K562 (cell line): ENCODE measurements around the gene AQR. TPM values are rescaled to one million over a fixed set of nuclear protein-coding genes. Genes with fewer than 3 reads are reported as not detected.

Experiments
- ATAC-seq: fragments of 200-7000 bp; cut with Tn5 transposase; 3 replicates; pipeline ENCODE4 v1.9.1; 2020; ENCODE audit warnings: moderate library complexity
- BruUV-seq: library from RNA; stranded (reverse); fragments of 400-500 nt; replicated peaks from 2 replicates; lab custom pipeline; 2021; lab: Mats Ljungman, UMichigan
- CTCF ChIA-PET: fragments of 300-600 bp; formaldehyde crosslinking; extraction: SDS; loops from one replicate; lab custom pipeline; 2021; ENCODE audit warnings: low intra/inter-chr PET ratio; lab: Yijun Ruan, JAX
- POLR2A ChIA-PET: fragments of 300-600, 350-650 bp; sonication (Branson Sonifier 250); formaldehyde crosslinking; extraction: SDS; loops from one replicate; lab custom pipeline; 2021; ENCODE audit warnings: antibody characterized with exemption, inconsistent platforms; lab: Yijun Ruan, JAX
- DNase-seq, 4 experiments: peaks; one replicate each; pipeline versions ENCODE4 v3.0.0 to v3.0.0-alpha.2; 2011 to 2018; ENCODE audit warnings: low spot score in 3 of 4, mixed read lengths in 3 of 4; ENCODE audit errors: extremely low read depth in 1 of 4
- FAIRE-seq: peaks from 2 replicates; lab custom pipeline; 2011; peaks lifted over from hg19 to GRCh38; lab: Jason Lieb, UNC
- H2AFZ ChIP-seq: 2 replicates; pipeline ENCODE4 v1.6.0; 2011; ENCODE audit warnings: low read depth, low read length, control low read depth, inconsistent platforms
- H3K27ac ChIP-seq: fragments of 200-600 bp; 3 replicates; pipeline ENCODE4 v1.8.0; 2011; ENCODE audit warnings: low read depth, mild to moderate bottlenecking, control low read depth, inconsistent platforms, low read length, moderate library complexity, mixed read lengths; ENCODE audit errors: extremely low read depth
- H3K27me3 ChIP-seq, 2 experiments: fragments of 300-600 bp in 1 of 2; 2 replicates in 1 of 2; 3 replicates in 1 of 2; pipeline versions ENCODE4 v1.6.0 to v1.8.0; 2011; ENCODE audit warnings: inconsistent platforms in 2 of 2, low read length in 2 of 2, mild to moderate bottlenecking in 1 of 2, mixed read lengths in 1 of 2, moderate library complexity in 1 of 2; ENCODE audit not compliant: control insufficient read depth in 2 of 2, insufficient read depth in 2 of 2
- H3K36me3 ChIP-seq: fragments of 300-600 bp; 3 replicates; pipeline ENCODE4 v1.8.0; 2011; ENCODE audit warnings: mild to moderate bottlenecking, low read length, inconsistent platforms; ENCODE audit not compliant: control insufficient read depth, insufficient read depth
- H3K4me1 ChIP-seq, 2 experiments: fragments of 200-600 bp in 1 of 2; replicated peaks in 1 of 2; 2 replicates in 1 of 2; 3 replicates in 1 of 2; pipeline versions ENCODE4 v1.5.1 to v1.8.0; 2011; ENCODE audit warnings: inconsistent platforms in 2 of 2, low read length in 2 of 2, mild to moderate bottlenecking in 1 of 2, mixed read lengths in 1 of 2, moderate library complexity in 1 of 2; ENCODE audit not compliant: control insufficient read depth in 2 of 2, insufficient read depth in 2 of 2
- H3K4me2 ChIP-seq: 2 replicates; pipeline ENCODE4 v1.6.1; 2011; ENCODE audit warnings: low read length, control low read depth, inconsistent platforms, mixed read lengths; ENCODE audit not compliant: insufficient read depth
- H3K4me3 ChIP-seq: fragments of 200-600 bp; sonication (generic), shearing (Covaris generic); 2 replicates; pipeline ENCODE4 v1.5.1; 2016; ENCODE audit warnings: control low read depth, inconsistent platforms
- H3K79me2 ChIP-seq: fragments of 200-600 bp; 3 replicates; pipeline ENCODE4 v1.8.0; 2011; ENCODE audit warnings: low read length, inconsistent platforms; ENCODE audit not compliant: control insufficient read depth, insufficient read depth
- H3K9ac ChIP-seq, 2 experiments: 2 replicates each; pipeline versions ENCODE4 v1.6.0 to v1.6.1; 2011; ENCODE audit warnings: low read depth in 2 of 2, low read length in 2 of 2, control low read depth in 1 of 2, inconsistent platforms in 1 of 2, mild to moderate bottlenecking in 1 of 2, mixed read lengths in 1 of 2; ENCODE audit not compliant: insufficient read depth in 1 of 2
- H3K9me1 ChIP-seq: one replicate; pipeline ENCODE4 v1.6.0; 2011; ENCODE audit warnings: inconsistent platforms, mild to moderate bottlenecking, low read length, moderate library complexity; ENCODE audit not compliant: control insufficient read depth, insufficient read depth
- H3K9me3 ChIP-seq: replicated peaks from 2 replicates; pipeline ENCODE4 v1.5.1; 2011; ENCODE audit warnings: low read depth, low read length, inconsistent platforms; ENCODE audit not compliant: control insufficient read depth, insufficient read depth
- H4K20me1 ChIP-seq: replicated peaks from 2 replicates; pipeline ENCODE4 v1.6.1; 2011; ENCODE audit warnings: low read length, inconsistent platforms, mixed read lengths; ENCODE audit not compliant: control insufficient read depth, insufficient read depth
- CCAR2 ChIP-seq: fragments of 200-400 bp; formaldehyde crosslinking; IDR thresholded peaks from 2 replicates; pipeline ENCODE4 v1.6.1; 2017; ENCODE audit warnings: mild to moderate bottlenecking, low read depth, low read length
- E4F1 ChIP-seq: fragments of 250-450 bp; sonication (Bioruptor Pico); IDR thresholded peaks from 2 replicates; pipeline ENCODE4 v1.5.0; 2021; ENCODE audit warnings: mild to moderate bottlenecking, borderline replicate concordance
- GATAD2A ChIP-seq: fragments of 450-650 bp; IDR thresholded peaks from 2 replicates; pipeline ENCODE4 v1.6.1; 2017
- MCM3 ChIP-seq: fragments of 450-650 bp; IDR thresholded peaks from 2 replicates; pipeline ENCODE4 v1.6.1; 2016
- MNT ChIP-seq, 2 experiments: fragments of 450-650 bp; conservative IDR thresholded peaks; 2 replicates each; pipeline ENCODE4 v1.6.1; 2017; ENCODE audit warnings: mild to moderate bottlenecking in 2 of 2, moderate library complexity in 2 of 2
- MXI1 ChIP-seq: IDR thresholded peaks from 2 replicates; pipeline ENCODE4 v1.6.1; 2011; ENCODE audit warnings: low read depth, mild to moderate bottlenecking, improper control_type of control experiment, low read length
- NFIC ChIP-seq: fragments of 450-650 bp; IDR thresholded peaks from 2 replicates; pipeline ENCODE4 v1.6.1; 2017; ENCODE audit warnings: mild to moderate bottlenecking, inconsistent platforms
- NKRF ChIP-seq: fragments of 450-650 bp; IDR thresholded peaks from 2 replicates; pipeline ENCODE4 v1.6.1; 2016; ENCODE audit warnings: borderline replicate concordance
- PCBP1 ChIP-seq: fragments of 200-400 bp; formaldehyde crosslinking; IDR thresholded peaks from 2 replicates; pipeline ENCODE4 v1.6.1; 2018; ENCODE audit warnings: mild to moderate bottlenecking, low read depth, low read length; ENCODE audit not compliant: poor library complexity, severe bottlenecking
- SRSF7 ChIP-seq: fragments of 200-400 bp; formaldehyde crosslinking; optimal IDR thresholded peaks from 2 replicates; pipeline ENCODE3; 2017; ENCODE audit warnings: mild to moderate bottlenecking, low read depth, low read length
- ZBTB34 ChIP-seq: fragments of 250-450 bp; sonication (Bioruptor Pico); IDR thresholded peaks from 2 replicates; pipeline ENCODE4 v1.8.0; 2021; ENCODE audit warnings: mild to moderate bottlenecking, moderate library complexity
- ZNF655 ChIP-seq: fragments of 250-450 bp; sonication (Bioruptor Pico); IDR thresholded peaks from 2 replicates; pipeline ENCODE4 v1.5.0; 2021
- ZNF830 ChIP-seq: fragments of 250-450 bp; sonication (Bioruptor Pico); IDR thresholded peaks from 2 replicates; pipeline ENCODE4 v1.5.0; 2021; ENCODE audit warnings: mild to moderate bottlenecking
- WGBS: fragments of 100-300 bp; shearing (Covaris generic); methylation state at CpG from one replicate; pipeline ENCODE4 v1.1.6; 2016; ENCODE audit warnings: low coverage, mixed read lengths; ENCODE audit not compliant: insufficient coverage; ENCODE audit errors: missing lambda C conversion rate; 5-methylcytosine and 5-hydroxymethylcytosine counted together
- in situ Hi-C: fragments of 300-500 bp; cut with MboI; formaldehyde crosslinking; loops from 4 replicates; pipeline ENCODE4 v1.15.0; 2018; ENCODE audit warnings: inconsistent platforms, mixed read lengths
- intact Hi-C: fragments of 100-400 bp; cut with micrococcal nuclease; formaldehyde crosslinking; loops from 2 replicates; pipeline ENCODE4 v1.14.2; 2022
- polyA plus RNA-seq, 8 experiments: library from polyadenylated mRNA; depleted of rRNA in 4 of 8; stranded (reverse) in 5 of 8; unstranded in 3 of 8; fragments of >200 nt; fragmentation: Nextera tagmentation in 2 of 8; fragmentation: Illumina TruSeq in 1 of 8; extraction: Ambion mirVana in 2 of 8; extraction: Trizol in 1 of 8; gene quantifications; 2 replicates each; pipeline versions ENCODE4 v1.2.1 to v1.2.3, GENCODE V29; 2011 to 2014; ENCODE audit warnings: inconsistent platforms in 1 of 8, missing spikeins in 1 of 8
- total RNA-seq, 7 experiments: library from RNA; depleted of rRNA in 6 of 7; stranded (reverse); fragments of >200 nt in 6 of 7; fragmentation: Illumina TruSeq in 2 of 7; extraction: Trizol in 2 of 7; gene quantifications; 2 replicates each; pipeline versions ENCODE4 v1.2.1 to v1.2.3, GENCODE V29; 2011 to 2021; ENCODE audit warnings: low replicate concordance in 1 of 7

The AQR gene
- total and polyA plus RNA-seq, 9 of the 15 experiments (the other 6 are each of a cell fraction or from before 2014, with no cell fraction given) = 22.0 to 62.9 (median 39.3) TPM

- TF ChIP-seq E4F1 (CRISPR knock-in tag) (no peak), NFIC (no peak), MXI1 (no peak), CCAR2 (no peak), GATAD2A (no peak)
These were observed 7.2 kb upstream of the AQR start (continued) for GRCh38 chr15:34976743-34977142.

- H3K9me3 ChIP-seq = no peaks in the 10 kb centered on the region
- 82% methylated on average over 2 of the region's 2 CpGs for WGBS
- FAIRE-seq (no peak), ATAC-seq (no peak), DNase-seq (no peak)
- peaks cover 9% of the 10 kb centered on the region; the same call in 2 of the 3 replicates for H3K36me3 ChIP-seq
- H3K27me3 ChIP-seq = no peaks in the 10 kb centered on the region
- CTCF ChIA-PET = no interaction called here
- no peak overlapping the region for H3K9ac ChIP-seq
- no peaks in the 10 kb centered on the region for H4K20me1 ChIP-seq
- H2AFZ ChIP-seq = no peak overlapping the region
- no peak overlapping the region for H3K27ac ChIP-seq
- intact Hi-C loops (no loop called here), in situ Hi-C loops (no loop called here)
- H3K9me1 ChIP-seq = no peaks in the 10 kb centered on the region
- POLR2A ChIA-PET = interaction anchor here (0.9 to 2.0 kb wide), 3 partner anchors 9 to 12 kb away, joined by 6 to 16 read pairs (median 6); partner anchors contain the start of gene ZNF770
- H3K4me3 ChIP-seq = no peak overlapping the region
- peaks cover 2 to 5% of the 10 kb centered on the region in 2 experiments; a peak in 3 of 5 replicates for H3K4me1 ChIP-seq
- BruUV-seq = no TSS peak
- H3K79me2 ChIP-seq = no peaks in the 10 kb centered on the region
- H3K4me2 ChIP-seq = no peak overlapping the region
- TF ChIP-seq SRSF7 (no peak), MCM3 (no peak), MNT (conservative IDR thresholded peaks at IDR 0.05) (no peak), ZNF655 (CRISPR knock-in tag) (no peak), ZBTB34 (CRISPR knock-in tag) (no peak), ZNF830 (no peak), PCBP1 (no peak), NKRF (no peak)
These were observed 6.5 kb upstream of the AQR start for GRCh38 chr15:34976073-34976472.
